Lower leg skin (tissue), 3 donors: ENCODE measurements around the gene TAS1R1.

ENCODE experiments used
- CTCF ChIP-seq, 3 donors: fragments of 450-650 bp; IDR thresholded peaks; one replicate each; pipeline ENCODE4 v1.5.1; 2016; ENCODE audit warnings: antibody characterized with exemption in 3 of 3, mild to moderate bottlenecking in 3 of 3, moderate library complexity in 2 of 3
- POLR2A ChIP-seq, 2 donors: fragments of 450-650 bp; IDR thresholded peaks; one replicate each; pipeline ENCODE4 v1.6.1; 2016 to 2017; ENCODE audit warnings: antibody characterized with exemption in 2 of 2, mild to moderate bottlenecking in 1 of 2, moderate library complexity in 1 of 2

GRCh38 chr1:6601049-6601922, 46.2 kb downstream of the TAS1R1 start:
- TF ChIP-seq CTCF (IDR thresholded peaks at IDR 0.05) (no peak), POLR2A (IDR thresholded peaks at IDR 0.05) (peak in 1 of 2 donors; percentile 7)
